Kidney tubule cell (primary cell): ENCODE results near the gene AGO3.
A peak's percentile ranks its signal among the peaks of the same experiment; 100 is the strongest.
"Not testable (repeated sequence)": the region's sequence is repeated elsewhere in the genome, so short reads cannot be mapped to it uniquely, and the experiment has no call there.

ENCODE experiments used
- DNase-seq: peaks from one replicate; pipeline ENCODE4 v3.0.0-alpha.2; 2018; ENCODE audit warnings: low spot score

Gene AGO3

GRCh38 chr1:35925741-35926140 lies 5.2 kb upstream of the AGO3 start:
- DNase-seq = no peak

GRCh38 chr1:35927472-35927871 lies 3.4 kb upstream of the AGO3 start:
- DNase-seq = no peak

GRCh38 chr1:35929730-35930592 lies 944 bp upstream of the AGO3 start:
- DNase-seq = peak; percentile 52

GRCh38 chr1:35931446-35932157 lies 697 bp downstream of the AGO3 start:
- DNase-seq = peak; percentile 41

- DNase-seq = no peak
Observed at GRCh38 chr1:35932158-35932636, 1.3 kb downstream of the AGO3 start.

- no peak for DNase-seq
Observed at GRCh38 chr1:35932941-35933340, 2.0 kb downstream of the AGO3 start.

GRCh38 chr1:35935442-35936388 lies 4.8 kb downstream of the AGO3 start:
- no peak for DNase-seq

GRCh38 chr1:35936838-35937237 lies 5.9 kb downstream of the AGO3 start:
- no peak for DNase-seq

- no peak for DNase-seq
Observed at GRCh38 chr1:35939484-35939883, 8.6 kb downstream of the AGO3 start.

GRCh38 chr1:35945327-35945726 lies 14.4 kb downstream of the AGO3 start:
- no peak for DNase-seq

- DNase-seq = no peak
Observed at GRCh38 chr1:35947547-35947946, 16.6 kb downstream of the AGO3 start.

- DNase-seq = no peak
Observed at GRCh38 chr1:35958558-35958957, 27.7 kb downstream of the AGO3 start.

- DNase-seq = no peak
Observed at GRCh38 chr1:35959304-35959703, 28.4 kb downstream of the AGO3 start.

GRCh38 chr1:35962952-35963351 lies 32.0 kb downstream of the AGO3 start:
- no peak for DNase-seq

GRCh38 chr1:35964277-35964676 lies 33.4 kb downstream of the AGO3 start:
- not testable (repeated sequence) for DNase-seq

- no peak for DNase-seq
Observed at GRCh38 chr1:35968396-35968795, 37.5 kb downstream of the AGO3 start.

GRCh38 chr1:35971601-35972000 lies 40.7 kb downstream of the AGO3 start:
- DNase-seq = no peak

GRCh38 chr1:35972631-35973030 lies 41.7 kb downstream of the AGO3 start:
- peak; percentile 39 for DNase-seq

- no peak for DNase-seq
Observed at GRCh38 chr1:35980090-35980489, 49.2 kb downstream of the AGO3 start.

GRCh38 chr1:35988237-35988636 lies 57.3 kb downstream of the AGO3 start:
- DNase-seq = no peak

- DNase-seq = no peak
Observed at GRCh38 chr1:36006941-36007500, 76.1 kb downstream of the AGO3 start.

- DNase-seq = no peak
Observed at GRCh38 chr1:36007741-36008140, 76.8 kb downstream of the AGO3 start.
